Sigmoid colon (tissue), 3 donors: ENCODE data around the gene ACSM3.

Experiments used
- POLR2A ChIP-seq, 2 donors: fragments of 450-650 bp; IDR thresholded peaks; one replicate each; pipeline ENCODE4 v1.6.1; 2016; ENCODE audit warnings: antibody characterized with exemption in 2 of 2, mild to moderate bottlenecking in 2 of 2, moderate library complexity in 2 of 2
- TF ChIP-seq, protein P1 (sequence below), 4 experiments: fragments of 450-650 bp in 3 of 4; fragments of 200-600 bp in 1 of 4; IDR thresholded peaks; one replicate each; pipeline ENCODE4 v1.5.1; 2016 to 2019; ENCODE audit warnings: antibody characterized with exemption in 4 of 4, mild to moderate bottlenecking in 3 of 4, moderate library complexity in 2 of 4

DNA sequence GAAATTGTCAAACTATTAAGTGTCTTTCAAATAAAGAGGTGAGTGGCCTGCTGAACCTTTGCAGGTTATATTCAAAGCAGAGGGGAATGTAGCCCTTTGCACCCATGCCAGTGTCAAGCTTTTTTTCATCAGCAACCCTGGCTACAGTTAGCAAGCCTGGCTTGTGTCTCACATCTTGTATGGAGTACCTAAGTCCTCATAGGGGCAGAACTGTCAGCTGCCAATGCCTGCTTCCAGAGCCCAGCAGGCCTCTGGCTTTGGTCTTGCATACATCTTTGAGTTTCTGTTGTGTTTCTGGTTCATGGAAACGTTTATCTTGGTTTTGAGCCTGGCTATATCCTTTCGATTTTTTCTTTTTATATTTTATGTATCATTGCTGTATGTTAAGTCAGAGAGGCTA is 69.3 kb downstream of the ACSM3 start:
- TF ChIP-seq POLR2A (IDR thresholded peaks at IDR 0.05), result no peak
- TF ChIP-seq, protein P1, sequence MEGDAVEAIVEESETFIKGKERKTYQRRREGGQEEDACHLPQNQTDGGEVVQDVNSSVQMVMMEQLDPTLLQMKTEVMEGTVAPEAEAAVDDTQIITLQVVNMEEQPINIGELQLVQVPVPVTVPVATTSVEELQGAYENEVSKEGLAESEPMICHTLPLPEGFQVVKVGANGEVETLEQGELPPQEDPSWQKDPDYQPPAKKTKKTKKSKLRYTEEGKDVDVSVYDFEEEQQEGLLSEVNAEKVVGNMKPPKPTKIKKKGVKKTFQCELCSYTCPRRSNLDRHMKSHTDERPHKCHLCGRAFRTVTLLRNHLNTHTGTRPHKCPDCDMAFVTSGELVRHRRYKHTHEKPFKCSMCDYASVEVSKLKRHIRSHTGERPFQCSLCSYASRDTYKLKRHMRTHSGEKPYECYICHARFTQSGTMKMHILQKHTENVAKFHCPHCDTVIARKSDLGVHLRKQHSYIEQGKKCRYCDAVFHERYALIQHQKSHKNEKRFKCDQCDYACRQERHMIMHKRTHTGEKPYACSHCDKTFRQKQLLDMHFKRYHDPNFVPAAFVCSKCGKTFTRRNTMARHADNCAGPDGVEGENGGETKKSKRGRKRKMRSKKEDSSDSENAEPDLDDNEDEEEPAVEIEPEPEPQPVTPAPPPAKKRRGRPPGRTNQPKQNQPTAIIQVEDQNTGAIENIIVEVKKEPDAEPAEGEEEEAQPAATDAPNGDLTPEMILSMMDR (IDR thresholded peaks at IDR 0.05), result no peak
